COLO829 (cell line): Measurements from ENCODE around the gene ISM2.

Experiments
- DNase-seq: peaks from one replicate; pipeline ENCODE4 v3.0.0; 2012; ENCODE audit warnings: low spot score

Gene ISM2

GRCh38 chr14:77507762-77508161 lies 9.1 kb upstream of the ISM2 start:
- DNase-seq = no peak

- DNase-seq = no peak
These were observed 6.4 kb upstream of the ISM2 start for GRCh38 chr14:77505031-77505430.

GRCh38 chr14:77503138-77503537 lies 4.5 kb upstream of the ISM2 start:
- no peak for DNase-seq

GRCh38 chr14:77502109-77502782 lies 3.6 kb upstream of the ISM2 start:
- no peak for DNase-seq

- no peak for DNase-seq
These were observed 440 bp upstream of the ISM2 start for GRCh38 chr14:77498984-77499527.

GRCh38 chr14:77495334-77495733 lies 3.3 kb downstream of the ISM2 start:
- no peak for DNase-seq

- no peak for DNase-seq
These were observed 7.6 kb downstream of the ISM2 start for GRCh38 chr14:77491056-77491455.

- no peak for DNase-seq
These were observed 8.1 kb downstream of the ISM2 start for GRCh38 chr14:77490347-77490986.

GRCh38 chr14:77489041-77489440 lies 9.6 kb downstream of the ISM2 start:
- DNase-seq = no peak

GRCh38 chr14:77488558-77488957 lies 10.1 kb downstream of the ISM2 start:
- no peak for DNase-seq

GRCh38 chr14:77485901-77486678 lies 12.5 kb downstream of the ISM2 start:
- DNase-seq = no peak

- no peak for DNase-seq
These were observed 13.4 kb downstream of the ISM2 start for GRCh38 chr14:77485256-77485655.

- no peak for DNase-seq
These were observed 16.2 kb downstream of the ISM2 start for GRCh38 chr14:77482422-77482821.

GRCh38 chr14:77478796-77479195 lies 19.8 kb downstream of the ISM2 start:
- DNase-seq = no peak

GRCh38 chr14:77478029-77478428 lies 20.6 kb downstream of the ISM2 start:
- DNase-seq = no peak

GRCh38 chr14:77475432-77476115 lies 23.0 kb downstream of the ISM2 start:
- no peak for DNase-seq

GRCh38 chr14:77474479-77475177 lies 24.0 kb downstream of the ISM2 start:
- DNase-seq = no peak

GRCh38 chr14:77473921-77474320 lies 24.7 kb downstream of the ISM2 start:
- DNase-seq = no peak

GRCh38 chr14:77470224-77470870 lies 28.3 kb downstream of the ISM2 start:
- no peak for DNase-seq

- no peak for DNase-seq
These were observed 29.1 kb downstream of the ISM2 start for GRCh38 chr14:77469539-77469938.

GRCh38 chr14:77469067-77469505 lies 29.5 kb downstream of the ISM2 start:
- DNase-seq = no peak
